ENCODE results near the gene COL5A2. TPM values are rescaled to one million over a fixed set of nuclear protein-coding genes. Genes with fewer than 3 reads are reported as not detected.

The COL5A2 gene
- total RNA-seq, 4 donors from 2014 or later = 7.7 to 29.5 (median 16.9) TPM

GRCh38 chr2:189153619-189154018, 25.9 kb downstream of the COL5A2 start:
- DNase-seq (ENCODE audit: low spot score in 2 of 2) = no peak
- intact Hi-C loops (cut with DNase I; ENCODE audit: low total_unique reads) = no loop called here
- TF ChIP-seq, protein P1, sequence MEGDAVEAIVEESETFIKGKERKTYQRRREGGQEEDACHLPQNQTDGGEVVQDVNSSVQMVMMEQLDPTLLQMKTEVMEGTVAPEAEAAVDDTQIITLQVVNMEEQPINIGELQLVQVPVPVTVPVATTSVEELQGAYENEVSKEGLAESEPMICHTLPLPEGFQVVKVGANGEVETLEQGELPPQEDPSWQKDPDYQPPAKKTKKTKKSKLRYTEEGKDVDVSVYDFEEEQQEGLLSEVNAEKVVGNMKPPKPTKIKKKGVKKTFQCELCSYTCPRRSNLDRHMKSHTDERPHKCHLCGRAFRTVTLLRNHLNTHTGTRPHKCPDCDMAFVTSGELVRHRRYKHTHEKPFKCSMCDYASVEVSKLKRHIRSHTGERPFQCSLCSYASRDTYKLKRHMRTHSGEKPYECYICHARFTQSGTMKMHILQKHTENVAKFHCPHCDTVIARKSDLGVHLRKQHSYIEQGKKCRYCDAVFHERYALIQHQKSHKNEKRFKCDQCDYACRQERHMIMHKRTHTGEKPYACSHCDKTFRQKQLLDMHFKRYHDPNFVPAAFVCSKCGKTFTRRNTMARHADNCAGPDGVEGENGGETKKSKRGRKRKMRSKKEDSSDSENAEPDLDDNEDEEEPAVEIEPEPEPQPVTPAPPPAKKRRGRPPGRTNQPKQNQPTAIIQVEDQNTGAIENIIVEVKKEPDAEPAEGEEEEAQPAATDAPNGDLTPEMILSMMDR (IDR thresholded peaks at IDR 0.05) = no peak
- TF ChIP-seq POLR2A (IDR thresholded peaks at IDR 0.05) = no peak
- 52 to 62% methylated on average over 2 of the region's 2 CpGs for WGBS, 2 donors
- H3K4me3 ChIP-seq (ENCODE audit: low read depth, poor library complexity, severe bottlenecking) = no peak overlapping the region

GRCh38 chr2:189152483-189152882, 27.1 kb downstream of the COL5A2 start:
- WGBS, 2 donors = 42 to 44% methylated on average over 3 of the region's 3 CpGs
- intact Hi-C loops (cut with DNase I; ENCODE audit: low total_unique reads) = no loop called here

GRCh38 chr2:189151906-189152305, 27.7 kb downstream of the COL5A2 start:
- TF ChIP-seq, protein P1 (IDR thresholded peaks at IDR 0.05) = no peak
- no peak for TF ChIP-seq POLR2A (IDR thresholded peaks at IDR 0.05)
- no peak overlapping the region for H3K4me3 ChIP-seq (ENCODE audit: low read depth, poor library complexity, severe bottlenecking)
- no peak for DNase-seq (ENCODE audit: low spot score in 2 of 2)
- intact Hi-C loops (cut with DNase I; ENCODE audit: low total_unique reads) = no loop called here

More at GRCh38 chr2:189152483-189152882, 27.1 kb downstream of the COL5A2 start:
- no peak for TF ChIP-seq POLR2A (IDR thresholded peaks at IDR 0.05)
- TF ChIP-seq, protein P1 (IDR thresholded peaks at IDR 0.05) = no peak
- H3K4me3 ChIP-seq (ENCODE audit: low read depth, poor library complexity, severe bottlenecking) = no peak overlapping the region
- DNase-seq (ENCODE audit: low spot score in 2 of 2) = no peak

GRCh38 chr2:189150033-189150432, 29.5 kb downstream of the COL5A2 start:
- DNase-seq (ENCODE audit: low spot score in 2 of 2) = no peak
- intact Hi-C loops (cut with DNase I; ENCODE audit: low total_unique reads) = no loop called here
- H3K4me3 ChIP-seq (ENCODE audit: low read depth, poor library complexity, severe bottlenecking) = no peak overlapping the region
- 6 to 13% methylated on average over 2 of the region's 2 CpGs for WGBS, 2 donors
- TF ChIP-seq, protein P1 (IDR thresholded peaks at IDR 0.05) = no peak
- no peak for TF ChIP-seq POLR2A (IDR thresholded peaks at IDR 0.05)

DNA sequence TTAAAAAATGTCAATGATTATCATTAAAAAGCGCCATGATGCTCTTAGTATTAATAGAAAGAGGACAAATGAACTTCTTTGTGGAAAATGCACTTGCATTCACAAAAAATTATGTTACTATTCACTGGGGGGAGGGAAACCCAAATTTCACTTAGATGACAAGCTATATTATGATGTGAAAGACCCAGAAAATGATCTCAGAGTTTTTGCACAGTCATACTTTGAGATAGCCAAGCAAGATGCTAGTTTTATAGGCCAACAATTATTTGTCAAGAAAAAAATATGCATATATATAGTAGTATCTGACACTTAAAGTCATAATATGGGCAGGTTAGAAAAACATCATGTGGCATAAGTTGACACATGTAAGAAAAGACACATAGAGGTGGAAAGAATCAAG, 31.6 kb downstream of the COL5A2 start:
- no peak overlapping the region for H3K4me3 ChIP-seq (ENCODE audit: low read depth, poor library complexity, severe bottlenecking)
- WGBS, 2 donors = 95% methylated on average over 1 of the region's 1 CpG
- DNase-seq (ENCODE audit: low spot score in 2 of 2) = no peak
- TF ChIP-seq POLR2A (IDR thresholded peaks at IDR 0.05) = no peak
- TF ChIP-seq, protein P1 (IDR thresholded peaks at IDR 0.05) = no peak
- intact Hi-C loops (cut with DNase I; ENCODE audit: low total_unique reads) = no loop called here

GRCh38 chr2:189147361-189147760, 32.2 kb downstream of the COL5A2 start:
- DNase-seq (ENCODE audit: low spot score in 2 of 2) = no peak
- TF ChIP-seq, protein P1 (IDR thresholded peaks at IDR 0.05) = no peak
- TF ChIP-seq POLR2A (IDR thresholded peaks at IDR 0.05) = no peak
- intact Hi-C loops (cut with DNase I; ENCODE audit: low total_unique reads) = no loop called here
- no peak overlapping the region for H3K4me3 ChIP-seq (ENCODE audit: low read depth, poor library complexity, severe bottlenecking)
- 69 to 77% methylated on average over 2 of the region's 2 CpGs for WGBS, 2 donors

All from lower leg skin (tissue), 4 donors.